Sigmoid colon (tissue), 7 donors: Measurements from ENCODE around the gene OPCML. TPM values are rescaled to one million over a fixed set of nuclear protein-coding genes. Genes with fewer than 3 reads are reported as not detected.

Experiments used
- DNase-seq: peaks from one replicate; pipeline ENCODE4 v3.0.0-alpha.2; 2019
- H3K27ac ChIP-seq, 4 donors: fragments of 200-600 bp; sonication (generic); one replicate each; pipeline ENCODE4 v1.5.1; 2016 to 2019; ENCODE audit warnings: mild to moderate bottlenecking in 1 of 4
- H3K27me3 ChIP-seq, 3 donors: fragments of 200-600 bp; sonication (generic); one replicate each; pipeline ENCODE4 v1.5.1; 2019; ENCODE audit warnings: mild to moderate bottlenecking in 1 of 3
- H3K36me3 ChIP-seq, 4 donors: fragments of 200-600 bp; sonication (generic); one replicate each; pipeline ENCODE4 v1.5.1; 2016 to 2019
- H3K4me1 ChIP-seq, 4 donors: fragments of 200-600 bp; sonication (generic); one replicate each; pipeline ENCODE4 v1.5.1; 2017 to 2019
- H3K4me3 ChIP-seq, 4 donors: fragments of 200-600 bp; sonication (generic); one replicate each; pipeline ENCODE4 v1.5.1; 2017 to 2019; ENCODE audit warnings: mild to moderate bottlenecking in 2 of 4, moderate library complexity in 1 of 4
- H3K9me3 ChIP-seq, 4 donors: fragments of 200-600 bp in 3 of 4; sonication (generic) in 3 of 4; one replicate each; pipeline versions ENCODE4 v1.5.1 to v1.6.1; 2013 to 2019
- CTCF ChIP-seq, 4 experiments: fragments of 450-650 bp in 3 of 4; fragments of 200-600 bp in 1 of 4; IDR thresholded peaks; one replicate each; pipeline ENCODE4 v1.5.1; 2016 to 2019; ENCODE audit warnings: antibody characterized with exemption in 4 of 4, mild to moderate bottlenecking in 3 of 4, moderate library complexity in 2 of 4
- EP300 ChIP-seq, 4 donors: sonication (generic); formaldehyde crosslinking; IDR thresholded peaks; one replicate each; pipeline ENCODE4 v1.6.1; 2017; ENCODE audit warnings: antibody characterized with exemption in 4 of 4
- POLR2A ChIP-seq, 2 donors: fragments of 450-650 bp; IDR thresholded peaks; one replicate each; pipeline ENCODE4 v1.6.1; 2016; ENCODE audit warnings: antibody characterized with exemption in 2 of 2, mild to moderate bottlenecking in 2 of 2, moderate library complexity in 2 of 2
- POLR2AphosphoS5 ChIP-seq, 4 donors: sonication (generic); formaldehyde crosslinking; IDR thresholded peaks; one replicate each; pipeline ENCODE4 v1.6.1; 2017; ENCODE audit warnings: antibody characterized with exemption in 4 of 4
- whole genome bisulfite sequencing, 2 donors: extraction: QIAGEN DNeasy Blood & Tissue Kit; methylation state at CpG; one replicate each; pipeline ENCODE4 v1.1.7; 2013; 5-methylcytosine and 5-hydroxymethylcytosine counted together
- intact Hi-C: fragments of 100-400 bp; cut with DNase I; formaldehyde crosslinking; loops from one replicate; pipeline ENCODE4 v1.15.1; 2023
- polyA plus RNA-seq, 3 donors: library from polyadenylated mRNA; stranded (reverse); fragments of 200-250 nt; gene quantifications; one replicate each; pipeline ENCODE4 v1.2.3, GENCODE V29; 2013
- total RNA-seq, 4 donors: library from RNA; depleted of rRNA; stranded (reverse); fragments of >200 nt; gene quantifications; one replicate each; pipeline ENCODE4 v1.1.0, GENCODE V29; 2016
- donor health status: healthy with polysubstance abuse.
- donor health status: Bipolar disorder and iron deficiency.
- donor health status: healthy.

Gene OPCML
- total and polyA plus RNA-seq, 7 donors: under 0.01 to 0.14 (median 0.03) TPM; not detected in 4

- no peak overlapping the region for H3K4me3 ChIP-seq
- WGBS, 2 donors: 78 to 84% methylated on average over 4 of the region's 4 CpGs
- TF ChIP-seq EP300 (IDR thresholded peaks at IDR 0.05): no peak
- no peaks in the 10 kb centered on the region for H3K4me1 ChIP-seq
- intact Hi-C loops: no loop called here
- no peaks in the 10 kb centered on the region for H3K36me3 ChIP-seq
- no peaks in the 10 kb centered on the region for H3K9me3 ChIP-seq
- no peak overlapping the region for H3K27ac ChIP-seq
- H3K27me3 ChIP-seq: no peaks in the 10 kb centered on the region
- DNase-seq: no peak
Measured at GRCh38 chr11:132448334-132448995, 1083.8 kb downstream of the OPCML start.

- Histone ChIP-seq H3K36me3 (no peaks in the 10 kb centered on the region), H3K9me3 (no peaks in the 10 kb centered on the region), H3K27me3 (no peaks in the 10 kb centered on the region), H3K27ac (no peak overlapping the region), H3K4me1 (no peaks in the 10 kb centered on the region), H3K4me3 (no peak overlapping the region)
- intact Hi-C loops: no loop called here
- WGBS, 2 donors: 94 to 98% methylated on average over 1 of the region's 1 CpG
- TF ChIP-seq CTCF (IDR thresholded peaks at IDR 0.05) (no peak), EP300 (IDR thresholded peaks at IDR 0.05) (no peak), POLR2AphosphoS5 (IDR thresholded peaks at IDR 0.05) (no peak), POLR2A (IDR thresholded peaks at IDR 0.05) (no peak)
- DNase-seq: no peak
Measured at GRCh38 chr11:132447761-132448160, 1084.5 kb downstream of the OPCML start.

- intact Hi-C loops: no loop called here
- H3K4me1 ChIP-seq: no peaks in the 10 kb centered on the region
- TF ChIP-seq CTCF (IDR thresholded peaks at IDR 0.05) (no peak), POLR2A (IDR thresholded peaks at IDR 0.05) (no peak), POLR2AphosphoS5 (IDR thresholded peaks at IDR 0.05) (no peak), EP300 (IDR thresholded peaks at IDR 0.05) (no peak)
- 28 to 58% methylated on average over 1 of the region's 1 CpG for WGBS, 2 donors
- H3K36me3 ChIP-seq: no peaks in the 10 kb centered on the region
- no peaks in the 10 kb centered on the region for H3K9me3 ChIP-seq
- DNase-seq: no peak
- no peak overlapping the region for H3K27ac ChIP-seq
- H3K27me3 ChIP-seq: no peaks in the 10 kb centered on the region
- H3K4me3 ChIP-seq: no peak overlapping the region
Measured at GRCh38 chr11:132445859-132446291, 1086.4 kb downstream of the OPCML start.

- TF ChIP-seq CTCF (IDR thresholded peaks at IDR 0.05): no peak
- TF ChIP-seq EP300 (IDR thresholded peaks at IDR 0.05): no peak
- TF ChIP-seq POLR2AphosphoS5 (IDR thresholded peaks at IDR 0.05): no peak
- no peak for TF ChIP-seq POLR2A (IDR thresholded peaks at IDR 0.05)
- Histone ChIP-seq H3K36me3 (no peaks in the 10 kb centered on the region), H3K4me3 (no peak overlapping the region), H3K27me3 (no peaks in the 10 kb centered on the region), H3K9me3 (no peaks in the 10 kb centered on the region), H3K4me1 (no peaks in the 10 kb centered on the region), H3K27ac (no peak overlapping the region)
- 87 to 90% methylated on average over 4 of the region's 4 CpGs for WGBS, 2 donors
- DNase-seq: no peak
- intact Hi-C loops: no loop called here
Measured at GRCh38 chr11:132444911-132445310, 1087.4 kb downstream of the OPCML start.

GRCh38 chr11:132439711-132440255, 1092.5 kb downstream of the OPCML start:
- TF ChIP-seq POLR2A (IDR thresholded peaks at IDR 0.05): no peak

GRCh38 chr11:132438418-132438817, 1093.9 kb downstream of the OPCML start:
- WGBS, 2 donors: 26 to 63% methylated on average over 1 of the region's 1 CpG
- intact Hi-C loops: no loop called here

More at GRCh38 chr11:132439711-132440255, 1092.5 kb downstream of the OPCML start:
- H3K36me3 ChIP-seq: no peaks in the 10 kb centered on the region
- H3K9me3 ChIP-seq: no peaks in the 10 kb centered on the region
- no peaks in the 10 kb centered on the region for H3K27me3 ChIP-seq
- H3K27ac ChIP-seq: no peak overlapping the region
- 75 to 80% methylated on average over 5 of the region's 5 CpGs for WGBS, 2 donors
- no peak for DNase-seq
- no peaks in the 10 kb centered on the region for H3K4me1 ChIP-seq
- intact Hi-C loops: no loop called here
- H3K4me3 ChIP-seq: no peak overlapping the region

More at GRCh38 chr11:132438418-132438817, 1093.9 kb downstream of the OPCML start:
- Histone ChIP-seq H3K9me3 (no peaks in the 10 kb centered on the region), H3K36me3 (no peaks in the 10 kb centered on the region), H3K27ac (no peak overlapping the region), H3K27me3 (no peaks in the 10 kb centered on the region), H3K4me3 (no peak overlapping the region), H3K4me1 (no peaks in the 10 kb centered on the region)
- TF ChIP-seq EP300 (IDR thresholded peaks at IDR 0.05) (no peak), POLR2A (IDR thresholded peaks at IDR 0.05) (no peak), POLR2AphosphoS5 (IDR thresholded peaks at IDR 0.05) (no peak), CTCF (IDR thresholded peaks at IDR 0.05) (no peak)
- no peak for DNase-seq
